Measurements from ENCODE around the gene CERS6.
"Not testable (repeated sequence)": the region's sequence is repeated elsewhere in the genome, so short reads cannot be mapped to it uniquely, and the experiment has no call there.

Gene CERS6

DNA sequence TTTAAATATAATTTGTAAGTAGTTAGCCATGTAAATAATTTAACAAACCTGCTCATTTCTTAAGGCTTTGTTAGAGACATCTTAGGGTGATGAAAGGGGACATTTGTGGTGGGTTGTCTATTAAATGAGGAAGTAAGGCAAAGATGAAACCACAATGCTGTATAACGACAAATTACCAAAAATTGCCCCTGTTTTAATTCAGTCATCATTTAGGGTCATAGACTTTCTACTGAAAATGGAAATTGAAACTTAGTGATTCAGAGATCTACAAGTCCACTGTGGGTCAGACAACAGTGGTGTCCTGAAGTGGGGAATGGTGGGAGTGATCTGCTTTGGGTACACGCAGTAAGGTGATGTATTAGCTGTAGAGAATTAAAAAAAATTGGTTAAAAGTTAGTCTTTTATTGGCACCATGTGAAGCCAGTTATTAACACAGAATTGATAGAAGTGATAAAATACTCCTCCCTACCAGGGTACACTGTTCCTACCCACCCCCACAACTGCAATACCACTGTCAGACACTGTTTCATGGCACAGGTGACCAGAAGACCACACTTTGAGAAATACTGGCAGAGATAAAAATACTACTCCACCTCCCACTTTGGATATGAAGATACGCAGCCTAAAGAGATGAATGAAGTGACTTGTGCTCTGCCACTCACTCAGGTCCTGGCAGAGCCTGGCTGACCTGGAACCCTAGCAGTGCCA lies 13.4 kb downstream of the CERS6 start:
- no peak for DNase-seq

DNA sequence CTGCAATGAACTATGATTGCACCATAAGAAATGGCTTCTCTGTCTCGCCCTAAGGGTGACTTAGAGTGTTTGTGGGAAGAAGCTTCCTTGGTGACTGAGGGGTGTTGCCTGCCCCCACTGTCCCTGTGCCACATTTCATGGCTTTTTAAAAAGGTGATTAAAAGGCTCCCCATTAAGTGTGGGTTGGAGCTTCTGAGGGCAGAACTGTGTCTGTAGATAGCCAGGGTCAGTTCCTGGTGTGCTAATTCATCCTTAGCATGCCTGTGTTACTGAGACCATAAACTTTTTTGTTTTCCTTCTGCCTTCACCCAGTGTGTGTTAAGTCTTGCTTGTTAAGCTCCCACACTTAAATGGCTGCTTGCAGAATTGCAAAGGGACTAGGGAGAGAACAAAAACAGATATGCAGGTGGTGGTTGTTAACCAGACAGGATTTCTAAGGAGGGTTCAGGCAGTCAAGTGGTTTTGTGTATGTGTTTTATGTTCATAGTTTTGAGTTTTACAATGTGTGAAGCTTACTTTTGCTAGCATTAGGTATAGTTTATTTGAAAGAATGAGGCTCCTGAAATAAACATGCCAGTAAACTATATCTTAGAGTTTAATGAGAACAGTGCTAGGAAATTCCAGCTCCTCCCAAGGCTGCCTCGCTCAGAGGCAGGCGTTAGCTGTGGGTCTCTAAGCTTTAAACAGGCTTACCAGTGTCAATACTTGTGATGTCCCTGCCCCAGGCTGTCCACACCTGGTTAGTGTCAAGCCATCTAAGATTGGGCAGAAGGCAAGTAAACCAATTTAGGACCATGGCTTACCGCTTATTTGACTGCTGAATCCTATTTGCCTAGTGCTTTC lies 14.5 kb downstream of the CERS6 start:
- DNase-seq, result no peak

DNA sequence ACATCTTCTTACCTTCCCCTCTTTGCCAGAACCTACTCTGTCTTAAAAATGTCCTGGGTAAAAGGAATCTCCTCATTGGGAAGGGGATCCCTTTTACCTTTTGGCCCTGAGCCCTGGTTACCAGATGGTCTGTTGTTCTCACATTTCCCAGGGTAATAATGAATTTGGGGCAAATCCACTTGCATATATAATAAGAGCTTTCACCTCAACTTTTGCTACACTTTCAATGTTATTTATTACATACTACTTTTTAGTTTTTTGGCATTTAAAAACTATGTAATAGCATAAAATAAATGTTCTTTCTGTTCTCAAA lies 15.0 kb downstream of the CERS6 start:
- DNase-seq, result no peak

DNA sequence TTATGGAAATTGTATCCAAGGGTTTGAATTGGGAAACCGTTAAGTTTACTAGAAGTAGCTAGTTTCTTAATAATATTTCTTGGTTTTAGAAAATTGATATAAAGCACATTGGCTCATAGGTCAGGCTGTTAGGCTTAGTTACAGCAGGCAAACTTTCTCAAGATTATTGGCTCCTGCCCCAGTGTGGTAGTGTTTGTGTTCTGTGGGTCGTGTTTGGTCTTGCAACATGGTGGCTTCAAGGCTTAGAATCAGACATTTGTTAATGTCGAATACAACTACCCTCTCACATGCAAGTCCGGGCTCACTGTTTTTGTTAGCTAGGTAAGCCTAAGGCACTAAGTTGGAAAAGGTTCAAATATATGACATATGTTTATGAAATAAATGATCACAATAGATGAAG lies 19.6 kb downstream of the CERS6 start:
- DNase-seq, result no peak

DNA sequence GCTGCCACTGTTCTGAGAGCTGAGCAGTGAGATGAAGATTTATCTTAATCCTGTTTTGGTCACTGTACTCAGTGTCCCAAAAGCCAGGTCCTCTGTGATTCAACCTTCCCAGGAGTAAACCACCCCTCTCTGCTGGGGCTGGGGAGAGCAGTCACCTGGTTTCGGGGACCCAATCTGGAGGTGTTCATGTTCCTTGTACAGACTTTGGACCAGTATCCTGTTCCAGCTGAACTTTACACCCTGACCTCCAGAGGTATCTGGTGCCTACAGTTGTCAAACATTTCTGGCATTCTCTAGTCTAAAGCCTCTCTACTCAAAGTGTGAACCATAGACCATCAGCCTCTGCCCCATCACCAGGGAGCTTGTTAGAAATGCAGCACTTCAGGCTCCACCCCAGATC lies 22.1 kb downstream of the CERS6 start:
- no peak for DNase-seq

DNA sequence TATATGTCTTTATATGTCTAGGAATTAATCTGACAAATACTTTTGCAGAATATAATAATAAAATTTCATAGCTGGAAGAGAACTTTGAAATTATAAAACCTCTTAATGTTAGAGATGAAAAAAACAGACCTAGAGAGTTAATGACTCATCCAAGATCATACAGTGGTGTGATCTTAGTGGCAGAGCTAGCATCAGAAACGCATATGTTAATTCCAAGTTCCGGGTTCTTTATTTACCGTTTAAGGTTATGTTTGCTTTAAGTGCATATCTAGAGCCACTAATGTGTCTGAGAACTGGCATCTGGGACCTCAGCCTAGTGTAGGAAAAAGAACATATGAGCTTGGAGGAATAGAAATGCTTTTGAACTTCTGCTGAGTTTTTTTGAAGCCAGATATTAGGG lies 24.3 kb downstream of the CERS6 start:
- DNase-seq, result no peak

DNA sequence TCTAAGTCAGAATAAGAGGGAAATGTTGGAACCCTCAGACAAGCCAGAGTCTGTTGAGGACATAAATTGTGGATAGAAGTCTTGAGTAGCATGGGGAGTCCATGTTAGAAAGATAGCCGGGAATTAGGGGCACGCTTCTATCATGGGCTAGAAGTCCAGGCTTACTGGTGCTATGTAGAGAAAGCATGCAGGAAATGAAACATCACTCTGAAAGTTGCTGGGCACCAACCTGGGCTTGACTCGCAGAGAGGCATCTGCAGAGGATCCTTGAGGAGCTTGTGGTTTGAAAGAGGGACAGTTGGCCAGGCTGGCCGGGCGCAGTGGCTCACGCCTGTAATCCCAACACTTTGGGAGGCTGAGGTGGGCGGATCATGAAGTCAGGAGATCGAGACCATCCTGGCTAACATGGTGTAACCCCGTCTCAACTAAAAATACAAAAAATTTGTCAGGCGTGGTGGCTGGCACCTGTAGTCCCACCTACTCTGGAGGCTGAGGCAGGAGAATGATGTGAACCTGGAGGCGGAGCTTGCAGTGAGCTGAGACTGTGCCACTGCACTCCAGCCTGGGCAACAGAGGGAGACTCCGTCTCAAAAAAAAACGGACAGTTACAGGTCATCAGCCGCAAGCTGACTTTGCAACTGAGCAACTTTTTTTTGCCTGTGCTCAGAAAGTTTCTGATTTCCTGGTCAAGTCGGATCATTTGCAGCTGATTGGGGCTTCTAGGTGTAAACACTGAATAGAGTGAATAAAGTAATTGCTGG lies 24.9 kb downstream of the CERS6 start:
- DNase-seq, result no peak

DNA sequence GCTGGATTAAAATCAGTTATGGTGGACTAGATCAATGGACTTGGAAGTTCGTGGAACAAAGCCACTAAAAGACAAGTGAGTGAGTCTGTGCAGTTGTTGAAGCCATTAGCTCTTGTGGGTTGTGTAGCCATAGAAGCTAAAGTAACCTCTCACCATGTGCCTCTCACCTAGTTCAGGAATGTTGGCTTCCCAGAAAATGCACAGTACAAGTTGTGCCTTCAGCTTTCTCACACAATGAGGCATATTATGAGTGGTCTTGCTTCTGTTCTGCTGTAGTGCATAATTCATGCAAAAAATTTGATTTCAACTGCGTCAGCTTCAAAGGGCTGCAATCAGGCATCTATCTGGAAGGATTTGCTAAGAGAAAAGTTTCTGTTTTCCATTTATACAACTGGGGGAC lies 26.2 kb downstream of the CERS6 start:
- DNase-seq, result no peak

DNA sequence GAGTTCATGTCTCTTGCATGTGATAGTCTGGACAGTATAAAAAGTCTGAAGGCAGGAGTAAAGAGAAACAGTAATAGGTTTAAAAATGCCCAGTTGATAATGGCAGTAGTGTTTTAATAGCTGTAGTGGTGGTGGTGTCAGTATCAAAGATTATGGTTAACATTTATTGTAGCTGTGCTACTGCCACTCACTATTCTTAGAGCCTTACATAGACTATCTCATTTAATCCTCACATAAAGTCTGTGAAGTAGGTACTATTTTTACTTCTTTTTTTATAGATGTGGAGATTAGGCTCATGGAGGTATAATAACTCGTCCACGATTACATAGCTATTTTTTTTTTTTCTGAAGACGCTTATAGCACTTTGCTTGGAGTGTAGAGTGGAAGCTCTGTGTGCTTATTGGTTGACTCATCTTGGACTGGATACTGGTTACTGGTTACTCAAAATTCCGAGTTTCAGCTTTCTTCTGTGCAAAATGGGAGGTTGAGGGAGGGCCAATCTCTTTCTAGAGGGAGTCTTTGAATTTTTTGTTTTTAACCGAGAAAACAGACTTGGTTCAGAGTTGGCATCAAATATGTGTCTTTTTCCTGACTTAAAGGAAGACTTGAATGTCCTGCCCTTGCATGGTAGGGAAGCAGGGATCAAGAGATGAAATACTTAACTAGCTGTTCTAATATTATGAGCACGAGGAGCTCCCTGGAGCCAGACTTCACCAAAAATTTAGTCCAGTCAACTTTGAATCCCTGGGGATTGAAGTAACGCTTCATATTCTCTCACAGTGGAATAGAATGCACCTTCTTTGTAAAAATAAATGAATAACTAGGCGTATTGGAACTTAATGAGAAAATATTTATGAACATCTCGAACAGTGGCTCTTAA lies 27.1 kb downstream of the CERS6 start:
- no peak for DNase-seq

DNA sequence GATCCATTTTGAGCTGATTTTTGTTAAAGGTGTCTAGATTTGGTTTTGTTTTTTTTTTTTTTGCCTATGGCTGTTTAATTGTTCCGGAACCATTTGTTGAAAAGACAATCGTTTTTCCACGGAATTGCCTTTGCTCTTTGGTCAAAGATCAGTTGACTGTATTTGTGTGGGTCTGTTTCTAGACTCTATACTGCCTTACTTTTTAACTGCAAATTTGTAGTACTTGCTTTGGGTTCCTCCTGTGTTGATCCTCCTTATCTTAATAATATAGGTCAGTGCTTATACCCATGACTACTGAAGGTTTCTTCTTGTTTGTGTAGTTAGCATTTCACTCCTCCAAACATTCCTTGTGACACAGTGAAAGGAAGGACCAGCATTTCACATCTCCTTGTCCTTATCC lies 30.4 kb downstream of the CERS6 start:
- DNase-seq, result no peak

DNA sequence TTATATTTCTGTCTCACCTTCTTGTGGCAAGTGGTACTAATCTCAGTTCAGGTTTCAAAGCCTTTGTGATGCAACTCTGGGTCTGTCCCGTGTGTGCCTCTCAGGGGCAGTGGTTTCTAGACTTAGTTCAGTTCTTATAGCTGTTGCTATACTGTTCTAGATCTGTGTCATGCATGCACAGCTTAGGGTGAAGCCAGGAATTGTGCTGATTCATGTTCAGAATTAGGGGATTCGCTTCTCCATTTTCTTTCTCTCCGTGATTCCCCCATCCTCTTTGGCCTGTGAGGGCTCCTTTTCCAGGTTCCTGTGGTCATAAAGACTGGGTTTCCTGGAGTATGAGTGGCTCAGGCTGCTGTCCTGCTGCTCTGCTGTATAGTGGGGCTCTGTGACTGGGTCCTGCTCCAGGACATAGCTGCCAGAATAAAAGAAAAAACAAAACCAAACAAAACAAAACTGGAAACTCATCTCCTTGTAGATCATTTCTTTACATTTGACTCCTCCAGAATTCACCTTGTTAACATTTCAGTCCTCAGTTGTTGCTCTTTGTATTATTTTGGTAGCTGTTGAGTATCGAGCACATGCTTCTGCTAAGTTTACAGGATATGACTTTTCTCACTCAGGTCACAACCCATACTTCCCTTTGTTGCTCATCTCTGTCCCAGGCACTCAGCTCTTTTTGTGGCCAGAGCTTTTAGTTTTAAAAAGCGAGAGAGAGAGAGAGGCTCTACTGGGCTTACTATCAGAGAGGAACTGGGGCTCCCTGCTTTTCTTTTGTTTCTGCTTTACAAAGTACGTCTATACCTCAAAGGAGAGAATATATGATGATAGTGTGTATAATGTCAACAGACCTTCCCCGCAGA lies 34.2 kb downstream of the CERS6 start:
- peak; percentile 94 for DNase-seq

DNA sequence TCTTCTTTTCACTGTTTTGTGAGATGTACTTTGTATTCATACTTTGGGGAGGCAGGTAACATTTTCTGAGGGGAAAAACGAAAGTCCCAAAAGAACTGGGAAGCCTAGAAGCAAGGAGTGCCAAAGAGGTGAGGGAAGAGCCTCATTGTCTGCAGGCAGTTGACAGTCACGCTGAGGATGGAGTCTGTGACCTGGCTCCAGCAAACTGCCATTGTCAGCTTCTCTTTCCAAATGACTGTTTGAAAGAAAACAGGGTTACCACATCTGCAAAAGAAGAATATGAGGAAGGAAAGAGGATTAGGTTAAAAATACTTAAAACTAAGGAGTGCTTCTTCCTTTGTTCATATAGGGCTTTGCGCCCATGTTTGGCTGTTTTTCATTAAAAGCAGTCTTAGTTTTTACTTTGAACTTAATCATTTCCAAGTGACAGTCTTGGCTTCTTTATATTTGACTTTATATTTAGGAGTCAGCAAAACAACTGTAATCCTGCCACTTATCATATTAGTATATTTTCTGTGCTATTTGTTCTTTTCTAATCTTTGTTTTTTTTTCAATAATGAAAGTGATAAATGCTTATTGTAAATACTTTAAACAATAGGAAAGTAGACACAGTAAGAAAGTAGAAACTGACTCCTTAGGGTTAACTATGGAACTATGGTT lies 35.0 kb downstream of the CERS6 start:
- peak; percentile 80 for DNase-seq

DNA sequence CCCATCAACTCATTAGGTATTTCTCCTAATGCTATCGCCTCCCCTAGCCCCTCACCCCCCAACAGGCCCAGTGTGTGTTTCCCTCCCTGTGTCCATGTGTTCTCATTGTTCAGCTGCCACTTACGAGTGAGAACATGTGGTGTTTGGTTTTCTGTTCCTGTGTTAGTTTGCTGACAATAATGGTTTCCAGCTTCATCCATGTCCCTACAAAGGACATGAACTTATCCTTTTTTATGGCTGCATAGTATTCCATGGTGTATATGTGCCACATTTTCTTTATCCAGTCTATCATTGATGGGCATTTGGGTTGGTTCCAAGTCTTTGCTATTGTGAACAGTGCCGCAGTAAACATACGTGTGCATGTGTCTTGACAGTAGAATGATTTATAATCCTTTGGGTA lies 35.7 kb downstream of the CERS6 start:
- DNase-seq, result not testable (repeated sequence)

DNA sequence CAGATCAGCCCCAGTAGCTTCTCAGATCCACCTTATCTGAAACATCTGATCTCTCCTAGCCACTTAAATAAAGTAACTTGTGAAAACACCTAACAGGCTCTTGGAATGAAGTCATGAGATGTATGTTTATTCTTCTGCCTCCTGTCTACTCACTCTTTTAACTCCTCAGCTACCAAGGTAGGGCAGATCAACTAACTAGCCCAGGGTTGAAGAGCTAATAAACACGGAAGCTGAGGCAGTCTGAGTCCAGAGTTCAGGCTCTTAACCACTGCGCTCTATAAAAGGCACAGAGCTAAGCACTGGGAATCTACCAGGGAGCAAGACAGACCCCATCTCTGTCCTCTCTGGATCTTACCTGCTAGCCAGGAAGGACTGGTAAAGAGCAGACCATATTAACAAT lies 37.1 kb downstream of the CERS6 start:
- not testable (repeated sequence) for DNase-seq

DNA sequence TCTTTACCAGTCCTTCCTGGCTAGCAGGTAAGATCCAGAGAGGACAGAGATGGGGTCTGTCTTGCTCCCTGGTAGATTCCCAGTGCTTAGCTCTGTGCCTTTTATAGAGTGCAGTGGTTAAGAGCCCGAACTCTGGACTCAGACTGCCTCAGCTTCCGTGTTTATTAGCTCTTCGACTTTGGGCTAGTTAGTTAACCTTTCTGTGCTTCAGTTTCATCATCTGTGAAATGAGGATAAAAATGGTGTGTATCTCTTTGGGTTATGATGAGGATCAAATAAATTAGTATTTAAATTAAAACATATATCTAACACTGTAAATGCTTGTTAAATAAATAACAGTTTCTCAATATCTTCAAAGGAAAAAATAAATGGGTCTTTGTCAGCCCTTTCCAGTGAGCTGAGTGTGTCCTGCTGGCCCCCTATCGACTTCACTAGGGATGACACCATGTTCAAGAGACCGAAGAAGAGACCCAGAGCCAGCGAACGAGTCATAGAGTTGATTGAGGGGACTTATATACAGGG lies 38.2 kb downstream of the CERS6 start:
- DNase-seq, result peak; percentile 27

DNA sequence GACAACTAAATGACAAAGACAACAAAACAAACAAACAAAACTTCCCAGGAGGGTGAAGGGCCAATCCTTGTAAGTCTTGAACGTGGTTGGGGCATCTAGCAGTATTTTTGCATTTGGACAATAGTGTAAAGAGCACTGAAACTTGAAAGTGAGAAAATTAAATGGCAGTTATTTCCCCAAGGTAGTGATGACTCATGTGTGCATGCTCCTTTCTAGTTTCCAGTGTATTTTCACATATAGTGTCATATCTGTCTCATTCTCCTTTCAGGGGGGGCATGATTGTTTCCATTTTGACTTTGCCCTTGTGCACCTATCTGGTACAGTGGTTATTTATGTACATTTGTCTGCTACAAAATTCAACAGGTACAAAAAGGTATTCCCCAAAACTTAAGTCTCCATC lies 39.5 kb downstream of the CERS6 start:
- peak; percentile 87 for DNase-seq

DNA sequence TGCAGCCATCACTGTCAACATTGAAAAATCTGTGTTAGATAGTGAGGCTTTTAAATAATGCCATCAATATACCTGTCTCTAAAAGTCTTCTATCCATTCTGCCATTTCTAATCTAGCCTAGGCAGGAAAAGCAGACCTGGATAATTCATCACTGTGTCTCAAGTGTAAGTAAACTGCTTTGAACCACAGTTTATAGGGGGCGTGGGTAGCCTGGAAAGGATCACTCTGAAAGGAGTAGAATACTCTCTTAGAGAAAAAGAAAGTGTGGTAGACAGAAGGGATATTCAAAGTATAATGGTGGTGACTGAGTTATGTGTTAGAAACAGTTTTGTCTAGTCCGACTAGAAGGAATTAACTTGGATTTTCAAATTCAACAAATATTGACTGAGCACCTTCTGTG lies 40.8 kb downstream of the CERS6 start:
- DNase-seq, result no peak

DNA sequence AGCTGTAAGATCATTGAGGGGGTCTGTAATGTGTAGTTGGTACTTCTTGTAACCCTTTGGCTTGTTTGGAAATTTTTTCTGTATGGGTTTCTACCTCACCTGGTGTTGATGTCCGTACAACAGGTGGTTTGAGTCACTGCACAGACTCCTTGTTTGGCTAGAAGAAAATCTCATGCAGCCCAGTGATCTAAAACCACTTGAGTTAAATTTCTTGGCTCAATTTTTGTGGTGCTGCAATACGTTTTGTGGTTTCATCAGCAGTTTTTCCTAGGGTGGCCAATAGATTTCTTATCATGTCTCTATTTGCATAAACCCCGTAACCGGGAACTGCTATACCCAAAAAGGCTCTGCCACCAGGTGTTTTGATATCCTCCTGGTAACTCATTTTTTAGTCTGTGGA lies 43.4 kb downstream of the CERS6 start:
- DNase-seq, result no peak

DNA sequence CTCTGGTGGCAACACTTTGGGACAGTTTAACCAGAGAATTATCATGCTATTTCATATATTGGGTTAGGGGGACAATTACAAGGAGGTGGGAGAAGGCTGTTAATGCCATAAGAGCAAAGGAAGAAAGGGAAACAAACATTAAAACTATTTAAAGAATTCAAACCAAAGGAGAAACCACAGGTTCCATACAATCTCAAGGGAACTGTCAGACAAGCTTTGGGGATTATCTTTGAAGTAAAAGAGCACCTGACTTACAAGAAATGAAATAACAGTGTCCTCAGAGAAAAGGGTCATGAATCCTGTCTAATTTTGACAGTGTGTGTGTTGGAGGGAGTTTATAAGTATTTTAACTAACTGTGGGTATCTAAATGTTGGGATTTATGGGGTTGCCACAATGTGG lies 44.4 kb downstream of the CERS6 start:
- no peak for DNase-seq

DNA sequence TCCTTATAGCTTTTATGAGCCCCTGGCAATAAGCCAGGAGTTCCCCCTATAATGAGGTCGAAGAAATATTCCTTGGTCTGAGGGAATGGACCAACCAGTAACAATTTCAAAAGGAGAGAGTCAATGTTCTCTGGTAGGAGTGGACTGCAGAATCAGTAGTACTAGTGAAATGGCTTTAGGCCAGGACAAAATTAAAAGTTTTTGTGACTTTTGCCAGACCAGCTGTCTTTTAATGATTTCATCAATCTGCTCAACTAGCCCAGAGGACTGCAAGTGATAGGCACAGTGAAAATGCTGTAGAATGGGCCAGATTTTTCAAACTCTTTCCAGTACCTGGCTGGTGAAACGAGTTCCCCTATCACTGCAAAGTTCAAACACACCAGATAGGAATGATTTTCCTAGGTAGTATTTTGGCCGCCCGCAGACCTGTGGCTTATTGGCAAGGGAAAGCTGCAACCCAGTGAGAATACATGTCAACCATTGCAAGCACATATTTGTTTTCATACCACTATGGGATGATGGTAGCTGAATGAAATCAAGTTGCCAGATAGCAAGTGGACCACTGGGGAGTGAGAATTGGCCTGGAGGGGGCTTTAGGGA lies 45.5 kb downstream of the CERS6 start:
- DNase-seq, result no peak

DNA sequence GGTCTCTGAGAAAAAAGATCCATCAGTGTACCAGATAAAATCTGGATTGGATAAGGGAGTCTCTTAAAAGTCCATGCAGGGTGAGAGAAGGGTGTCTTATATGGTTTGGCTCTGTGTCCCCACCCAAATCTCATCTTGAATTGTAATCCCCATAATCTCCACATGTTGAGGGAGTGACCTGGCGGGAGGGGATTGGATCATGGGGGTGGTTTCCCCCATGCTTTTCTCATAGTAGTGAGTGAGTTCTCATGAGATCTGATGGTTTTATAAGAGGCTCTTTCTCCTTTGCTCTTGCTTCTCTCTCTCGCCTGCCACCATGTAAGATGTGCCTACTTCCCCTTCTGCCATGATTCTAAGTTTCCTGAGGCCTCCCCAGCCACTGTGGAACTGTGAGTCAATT lies 46.8 kb downstream of the CERS6 start:
- DNase-seq, result not testable (repeated sequence)
